ENCODE results near the gene KIF5A. TPM values are rescaled to one million over a fixed set of nuclear protein-coding genes. Genes with fewer than 3 reads are reported as not detected.

The KIF5A gene
- total and polyA plus RNA-seq, 2 of the 13 experiments (the other 11 are each of a cell fraction or from before 2014, with no cell fraction given) = 1.6 to 11.9 TPM

- CTCF ChIA-PET (ENCODE audit: low intra/inter-chr PET ratio, low total read pairs) = no interaction called here
These were observed 57.0 kb downstream of the KIF5A start for GRCh38 chr12:57606821-57607220.

More at GRCh38 chr12:57606821-57607220, 57.0 kb downstream of the KIF5A start:
- Histone ChIP-seq H3K36me3 (replicated peaks in 1 of 2; ENCODE audit: control insufficient read depth in 1 of 2, insufficient read depth in 2 of 2, low read length in 2 of 2) (peaks cover 2 to 3% of the 10 kb centered on the region in 2 experiments; a peak in 1 of 5 replicates), H3K27ac (ENCODE audit: extremely low read length, insufficient read depth, low read length) (no peak overlapping the region), H4K20me1 (ENCODE audit: insufficient read depth, low read length) (no peaks in the 10 kb centered on the region; the same call in 1 of the 2 replicates), H3K4me2 (ENCODE audit: low read depth, low read length) (no peak overlapping the region), H3K4me1 (ENCODE audit: insufficient read depth, low read length) (peaks cover 38% of the 10 kb centered on the region), H3K27me3 (ENCODE audit: control insufficient read depth in 1 of 2, insufficient read depth in 2 of 2, low read length in 2 of 2) (peaks cover 0 to 22% of the 10 kb centered on the region in 2 experiments; a peak in 2 of 5 replicates), H3K4me3 (replicated peaks in 1 of 3; ENCODE audit: insufficient read depth in 1 of 3, low read depth in 2 of 3, low read length in 3 of 3) (no peak overlapping the region), H3K79me2 (ENCODE audit: insufficient read depth, low read length) (no peaks in the 10 kb centered on the region), H2AFZ (ENCODE audit: low read length) (no peak overlapping the region), H3K9ac (ENCODE audit: insufficient read depth, low read depth, low read length) (no peak overlapping the region), H3K9me3 (ENCODE audit: low read length) (no peaks in the 10 kb centered on the region)
- POLR2A ChIA-PET = interaction anchor here (5.4 kb wide), 1 partner anchor 15 kb away, joined by 26 read pairs; the partner anchor contains the start of gene PIP4K2C
- DNase-seq (ENCODE audit: low spot score) (no peak), FAIRE-seq (no peak), ATAC-seq (no peak)
- TF ChIP-seq ZNF24 (IDR thresholded peaks at IDR 0.05) = no peak
- no peak for TF ChIP-seq SMARCE1 (IDR thresholded peaks at IDR 0.05; ENCODE audit: borderline replicate concordance)
- TF ChIP-seq ZNF143 (CRISPR knock-in tag; IDR thresholded peaks at IDR 0.05) = no peak
- TF ChIP-seq THYN1 (CRISPR knock-in tag; IDR thresholded peaks at IDR 0.05; ENCODE audit: borderline replicate concordance, low read depth) = no peak
- TF ChIP-seq BRCA1 (CRISPR knock-in tag; IDR thresholded peaks at IDR 0.05) = no peak
- TF ChIP-seq GTF3A (CRISPR knock-in tag; conservative IDR thresholded peaks at IDR 0.05) = no peak
- TF ChIP-seq ZNF720 (CRISPR knock-in tag; IDR thresholded peaks at IDR 0.05) = no peak
- TF ChIP-seq, protein P1, sequence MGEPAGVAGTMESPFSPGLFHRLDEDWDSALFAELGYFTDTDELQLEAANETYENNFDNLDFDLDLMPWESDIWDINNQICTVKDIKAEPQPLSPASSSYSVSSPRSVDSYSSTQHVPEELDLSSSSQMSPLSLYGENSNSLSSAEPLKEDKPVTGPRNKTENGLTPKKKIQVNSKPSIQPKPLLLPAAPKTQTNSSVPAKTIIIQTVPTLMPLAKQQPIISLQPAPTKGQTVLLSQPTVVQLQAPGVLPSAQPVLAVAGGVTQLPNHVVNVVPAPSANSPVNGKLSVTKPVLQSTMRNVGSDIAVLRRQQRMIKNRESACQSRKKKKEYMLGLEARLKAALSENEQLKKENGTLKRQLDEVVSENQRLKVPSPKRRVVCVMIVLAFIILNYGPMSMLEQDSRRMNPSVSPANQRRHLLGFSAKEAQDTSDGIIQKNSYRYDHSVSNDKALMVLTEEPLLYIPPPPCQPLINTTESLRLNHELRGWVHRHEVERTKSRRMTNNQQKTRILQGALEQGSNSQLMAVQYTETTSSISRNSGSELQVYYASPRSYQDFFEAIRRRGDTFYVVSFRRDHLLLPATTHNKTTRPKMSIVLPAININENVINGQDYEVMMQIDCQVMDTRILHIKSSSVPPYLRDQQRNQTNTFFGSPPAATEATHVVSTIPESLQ (CRISPR knock-in tag; conservative IDR thresholded peaks at IDR 0.05) = no peak
- TF ChIP-seq, protein P2, sequence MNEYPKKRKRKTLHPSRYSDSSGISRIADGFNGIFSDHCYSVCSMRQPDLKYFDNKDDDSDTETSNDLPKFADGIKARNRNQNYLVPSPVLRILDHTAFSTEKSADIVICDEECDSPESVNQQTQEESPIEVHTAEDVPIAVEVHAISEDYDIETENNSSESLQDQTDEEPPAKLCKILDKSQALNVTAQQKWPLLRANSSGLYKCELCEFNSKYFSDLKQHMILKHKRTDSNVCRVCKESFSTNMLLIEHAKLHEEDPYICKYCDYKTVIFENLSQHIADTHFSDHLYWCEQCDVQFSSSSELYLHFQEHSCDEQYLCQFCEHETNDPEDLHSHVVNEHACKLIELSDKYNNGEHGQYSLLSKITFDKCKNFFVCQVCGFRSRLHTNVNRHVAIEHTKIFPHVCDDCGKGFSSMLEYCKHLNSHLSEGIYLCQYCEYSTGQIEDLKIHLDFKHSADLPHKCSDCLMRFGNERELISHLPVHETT (CRISPR knock-in tag; conservative IDR thresholded peaks at IDR 0.05) = no peak
- TF ChIP-seq THAP11 (CRISPR knock-in tag; IDR thresholded peaks at IDR 0.05) = no peak
- no peak for TF ChIP-seq NCOA2 (CRISPR knock-in tag; IDR thresholded peaks at IDR 0.05)
- TF ChIP-seq MAZ (IDR thresholded peaks at IDR 0.05; ENCODE audit: borderline replicate concordance, low read depth, low read length) = no peak
- TF ChIP-seq MAZ (CRISPR knock-in tag; IDR thresholded peaks at IDR 0.05; ENCODE audit: low read depth) = no peak
- TF ChIP-seq PAF1 (CRISPR knock-in tag; IDR thresholded peaks at IDR 0.05) = no peak
- no peak for TF ChIP-seq KLF11 (CRISPR knock-in tag; IDR thresholded peaks at IDR 0.05)
- WGBS (ENCODE audit: low lambda C conversion rate) = 91% methylated on average over 11 of the region's 11 CpGs
- no TSS peak for BruUV-seq (replicated peaks)
- in situ Hi-C loops (cut with HindIII; ENCODE audit: extremely low pct_ligation_motif_present, low pct_unique_long_range_greater_than_20kb) = no loop called here
- intact Hi-C loops (cut with micrococcal nuclease; ENCODE audit: unreplicated experiment) = no loop called here
